Neural progenitor cell (in vitro differentiated cells): ENCODE results near the gene CHD5. TPM values are rescaled to one million over a fixed set of nuclear protein-coding genes. Genes with fewer than 3 reads are reported as not detected.

Experiments
- DNase-seq: peaks from one replicate; pipeline ENCODE4 v3.0.0-alpha.2; 2016; ENCODE audit warnings: low spot score
- H2AFZ ChIP-seq: fragments of 200-600 bp; sonication (generic); replicated peaks from 2 replicates; pipeline ENCODE4 v1.6.1; 2016; ENCODE audit warnings: antibody characterized with exemption
- H3F3A ChIP-seq: fragments of 200-600 bp; sonication (generic); 2 replicates; pipeline ENCODE4 v1.6.1; 2016; ENCODE audit warnings: antibody characterized with exemption, low read depth
- H3K27ac ChIP-seq: fragments of 200-600 bp; sonication (generic); 2 replicates; pipeline ENCODE4 v1.5.1; 2016; ENCODE audit warnings: mild to moderate bottlenecking
- H3K27me3 ChIP-seq: fragments of 200-600 bp; sonication (generic); 2 replicates; pipeline ENCODE4 v1.6.1; 2016; ENCODE audit warnings: mild to moderate bottlenecking, moderate library complexity
- H3K36me3 ChIP-seq: fragments of 200-600 bp; sonication (generic); 2 replicates; pipeline ENCODE4 v1.5.1; 2016
- H3K4me1 ChIP-seq: fragments of 200-600 bp; sonication (generic); 2 replicates; pipeline ENCODE4 v1.6.1; 2016; ENCODE audit warnings: mixed run types
- H3K4me2 ChIP-seq: fragments of 200-600 bp; sonication (generic); 2 replicates; pipeline ENCODE4 v1.6.1; 2016
- H3K4me3 ChIP-seq: fragments of 200-600 bp; sonication (generic); 2 replicates; pipeline ENCODE4 v1.5.1; 2016
- H3K79me2 ChIP-seq: fragments of 200-600 bp; sonication (generic); 2 replicates; pipeline ENCODE4 v1.6.1; 2016; ENCODE audit warnings: low read depth
- H3K9ac ChIP-seq: fragments of 200-600 bp; sonication (generic); 2 replicates; pipeline ENCODE4 v1.6.1; 2016
- H3K9me3 ChIP-seq: fragments of 200-600 bp; sonication (generic); 2 replicates; pipeline ENCODE4 v1.5.1; 2016; ENCODE audit warnings: low read depth
- H4K20me1 ChIP-seq: fragments of 200-600 bp; sonication (generic); 2 replicates; pipeline ENCODE4 v1.6.1; 2016; ENCODE audit warnings: low read depth
- H3K27ac Mint-ChIP-seq: 3 replicates; pipeline ENCODE4 v1.8.0; 2021; ENCODE audit warnings: mixed read lengths
- H3K27me3 Mint-ChIP-seq: 2 replicates; pipeline ENCODE4 v1.8.0; 2022; ENCODE audit warnings: low read depth, mild to moderate bottlenecking, inconsistent platforms, moderate library complexity, mixed read lengths; ENCODE audit not compliant: insufficient read depth
- H3K36me3 Mint-ChIP-seq: 3 replicates; pipeline ENCODE4 v1.8.0; 2021; ENCODE audit warnings: mixed read lengths
- H3K4me1 Mint-ChIP-seq: 3 replicates; pipeline ENCODE4 v1.8.0; 2021; ENCODE audit warnings: mixed read lengths
- H3K4me3 Mint-ChIP-seq: 3 replicates; pipeline ENCODE4 v1.8.0; 2021; ENCODE audit warnings: mild to moderate bottlenecking, moderate library complexity, mixed read lengths
- H3K9me3 Mint-ChIP-seq: 3 replicates; pipeline ENCODE4 v1.8.0; 2020; ENCODE audit warnings: mixed read lengths
- EZH2 ChIP-seq: fragments of 200-600 bp; sonication (generic); IDR thresholded peaks from 2 replicates; pipeline ENCODE4 v1.6.1; 2017; ENCODE audit warnings: antibody characterized with exemption, mild to moderate bottlenecking, moderate library complexity
- EZH2phosphoT487 ChIP-seq: fragments of 200-600 bp; sonication (generic); IDR thresholded peaks from 2 replicates; pipeline ENCODE4 v1.6.1; 2017; ENCODE audit warnings: antibody characterized with exemption
- total RNA-seq: library from RNA; depleted of rRNA; stranded (reverse); fragments of >200 nt; gene quantifications from 2 replicates; pipeline ENCODE4 v1.2.3, GENCODE V29; 2015; ENCODE audit warnings: low replicate concordance
- TF ChIP-seq, protein P1 (sequence below): fragments of 200-600 bp; sonication (generic); IDR thresholded peaks from 2 replicates; pipeline ENCODE4 v1.5.1; 2017; ENCODE audit warnings: antibody characterized with exemption, mild to moderate bottlenecking

CHD5 gene
- total RNA-seq, 1 donor from 2014 or later: 0.17 TPM

DNA sequence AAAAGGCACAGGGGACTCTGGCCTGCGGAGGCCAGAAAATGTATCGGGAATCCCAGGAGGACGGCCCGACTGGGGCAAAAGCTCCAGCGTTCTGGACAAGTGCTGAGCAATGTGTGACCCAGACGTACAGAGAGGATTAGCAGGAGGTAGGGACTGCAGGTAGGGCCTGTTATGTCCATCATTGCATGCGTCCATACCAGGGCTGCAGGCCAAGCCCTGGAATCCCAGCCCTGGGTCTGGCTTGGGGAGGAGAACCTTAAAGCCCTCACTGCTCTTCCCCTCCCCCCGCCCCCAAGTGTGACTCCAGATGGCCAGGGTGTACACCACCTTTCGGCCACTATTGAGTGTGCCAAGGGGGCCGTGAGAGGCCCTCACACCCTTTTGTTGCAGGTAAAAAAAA, 27.8 kb upstream of the CHD5 start:
- Mint-ChIP-seq H3K4me1 (peaks cover 11% of the 10 kb centered on the region), H3K9me3 (no peaks in the 10 kb centered on the region), H3K27ac (no peak overlapping the region), H3K4me3 (peak overlapping the region; percentile 72), H3K27me3 (peaks cover 12% of the 10 kb centered on the region), H3K36me3 (no peaks in the 10 kb centered on the region)
- H3K36me3 ChIP-seq: no peaks in the 10 kb centered on the region
- no peak overlapping the region for H3K4me3 ChIP-seq
- H3F3A ChIP-seq: peaks cover 44% of the 10 kb centered on the region
- TF ChIP-seq, protein P1, sequence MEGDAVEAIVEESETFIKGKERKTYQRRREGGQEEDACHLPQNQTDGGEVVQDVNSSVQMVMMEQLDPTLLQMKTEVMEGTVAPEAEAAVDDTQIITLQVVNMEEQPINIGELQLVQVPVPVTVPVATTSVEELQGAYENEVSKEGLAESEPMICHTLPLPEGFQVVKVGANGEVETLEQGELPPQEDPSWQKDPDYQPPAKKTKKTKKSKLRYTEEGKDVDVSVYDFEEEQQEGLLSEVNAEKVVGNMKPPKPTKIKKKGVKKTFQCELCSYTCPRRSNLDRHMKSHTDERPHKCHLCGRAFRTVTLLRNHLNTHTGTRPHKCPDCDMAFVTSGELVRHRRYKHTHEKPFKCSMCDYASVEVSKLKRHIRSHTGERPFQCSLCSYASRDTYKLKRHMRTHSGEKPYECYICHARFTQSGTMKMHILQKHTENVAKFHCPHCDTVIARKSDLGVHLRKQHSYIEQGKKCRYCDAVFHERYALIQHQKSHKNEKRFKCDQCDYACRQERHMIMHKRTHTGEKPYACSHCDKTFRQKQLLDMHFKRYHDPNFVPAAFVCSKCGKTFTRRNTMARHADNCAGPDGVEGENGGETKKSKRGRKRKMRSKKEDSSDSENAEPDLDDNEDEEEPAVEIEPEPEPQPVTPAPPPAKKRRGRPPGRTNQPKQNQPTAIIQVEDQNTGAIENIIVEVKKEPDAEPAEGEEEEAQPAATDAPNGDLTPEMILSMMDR: no peak
- TF ChIP-seq EZH2phosphoT487 (no peak), EZH2 (no peak)
- no peak overlapping the region for H3K27ac ChIP-seq
- DNase-seq: no peak
- no peak overlapping the region for H3K4me2 ChIP-seq
- peaks cover 49% of the 10 kb centered on the region for H3K27me3 ChIP-seq
- H4K20me1 ChIP-seq: peaks cover 3% of the 10 kb centered on the region
- peaks cover 14% of the 10 kb centered on the region for H3K4me1 ChIP-seq
- H2AFZ ChIP-seq: no peak overlapping the region
- no peaks in the 10 kb centered on the region for H3K9me3 ChIP-seq
- H3K9ac ChIP-seq: no peak overlapping the region
- H3K79me2 ChIP-seq: no peaks in the 10 kb centered on the region

DNA sequence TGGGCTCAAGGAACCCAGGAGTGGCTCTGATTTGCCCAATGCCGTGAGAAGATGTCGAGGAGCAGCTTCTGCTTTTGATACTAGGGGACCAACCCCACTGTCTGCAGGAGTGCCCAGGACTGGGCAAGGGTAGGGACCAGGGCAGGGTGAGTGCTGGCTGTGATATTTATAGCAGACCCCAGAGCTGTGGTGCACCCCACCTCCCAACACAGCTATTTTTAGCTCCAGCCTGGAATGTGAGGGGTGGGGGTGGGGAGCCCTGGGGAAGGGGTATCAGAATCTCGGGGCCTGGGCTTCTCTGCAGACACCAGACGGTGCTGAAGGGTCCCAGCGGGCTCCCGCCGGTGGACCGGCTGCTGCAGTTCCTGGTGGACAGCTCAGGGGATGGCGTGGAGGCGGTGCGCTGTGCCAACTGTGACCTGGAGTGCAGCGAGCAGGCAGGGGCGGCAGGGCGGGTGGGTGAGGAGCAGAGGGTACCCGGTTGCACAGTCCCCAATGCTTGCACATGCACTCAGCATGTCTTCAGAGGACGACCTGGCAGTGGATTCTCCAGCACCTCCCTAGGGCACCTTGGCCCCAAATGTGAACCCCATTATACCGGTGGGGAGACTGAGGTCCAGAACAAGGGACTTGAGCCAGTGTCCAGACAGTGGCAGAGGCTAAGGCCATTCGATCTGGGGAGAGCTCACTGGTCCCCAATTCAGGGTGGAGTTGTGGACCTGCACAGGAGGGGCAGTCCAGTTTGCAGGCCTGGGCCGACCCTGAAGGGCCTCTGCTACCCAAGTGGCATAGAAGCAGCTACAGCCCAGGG, 27.2 kb upstream of the CHD5 start:
- Mint-ChIP-seq H3K4me1 (peaks cover 11% of the 10 kb centered on the region), H3K27ac (no peak overlapping the region), H3K36me3 (no peaks in the 10 kb centered on the region), H3K4me3 (peak overlapping the region; percentile 72), H3K27me3 (peaks cover 10% of the 10 kb centered on the region), H3K9me3 (no peaks in the 10 kb centered on the region)
- TF ChIP-seq EZH2phosphoT487 (no peak), EZH2 (no peak)
- TF ChIP-seq, protein P1: no peak
- Histone ChIP-seq H3K9me3 (no peaks in the 10 kb centered on the region), H2AFZ (no peak overlapping the region), H3K4me3 (no peak overlapping the region), H3K36me3 (no peaks in the 10 kb centered on the region), H3K4me2 (no peak overlapping the region), H3F3A (peaks cover 44% of the 10 kb centered on the region), H3K79me2 (no peaks in the 10 kb centered on the region), H4K20me1 (peaks cover 3% of the 10 kb centered on the region), H3K27ac (no peak overlapping the region), H3K4me1 (peaks cover 14% of the 10 kb centered on the region), H3K9ac (no peak overlapping the region), H3K27me3 (peaks cover 49% of the 10 kb centered on the region)
- DNase-seq: no peak

DNA sequence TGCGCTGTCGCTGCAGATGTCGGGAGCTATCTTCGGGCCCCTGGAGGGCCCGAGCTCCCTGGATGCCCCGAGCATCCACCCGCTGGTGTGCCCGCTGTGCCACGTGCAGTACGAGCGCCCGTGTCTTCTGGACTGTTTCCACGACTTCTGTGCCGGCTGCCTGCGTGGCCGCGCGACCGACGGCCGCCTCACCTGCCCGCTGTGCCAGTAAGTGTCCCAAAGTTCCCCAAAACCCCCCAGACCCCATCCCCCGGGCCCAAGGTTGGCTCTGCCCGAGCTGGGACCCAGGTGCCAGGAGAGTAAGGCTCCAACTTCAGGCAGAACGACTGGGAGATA, 26.4 kb upstream of the CHD5 start:
- peak; percentile 53 for TF ChIP-seq EZH2
- TF ChIP-seq, protein P1: no peak
- Mint-ChIP-seq H3K4me1 (peaks cover 11% of the 10 kb centered on the region), H3K36me3 (no peaks in the 10 kb centered on the region), H3K9me3 (no peaks in the 10 kb centered on the region), H3K27ac (no peak overlapping the region), H3K4me3 (no peak overlapping the region), H3K27me3 (peaks cover 11% of the 10 kb centered on the region)
- H3K4me3 ChIP-seq: peak overlapping the region; percentile 49
- H3K9me3 ChIP-seq: no peaks in the 10 kb centered on the region
- no peak overlapping the region for H3K9ac ChIP-seq
- peaks cover 49% of the 10 kb centered on the region for H3K27me3 ChIP-seq
- peak overlapping the region; percentile 80 for H3K4me2 ChIP-seq
- H2AFZ ChIP-seq: peak overlapping the region; percentile 82
- DNase-seq: no peak
- H3K27ac ChIP-seq: no peak overlapping the region
- no peaks in the 10 kb centered on the region for H3K36me3 ChIP-seq
- peaks cover 3% of the 10 kb centered on the region for H4K20me1 ChIP-seq
- peaks cover 44% of the 10 kb centered on the region for H3F3A ChIP-seq
- H3K4me1 ChIP-seq: peaks cover 14% of the 10 kb centered on the region
- no peaks in the 10 kb centered on the region for H3K79me2 ChIP-seq
